ENCODE measurements around the gene TRMT2A.
A peak's percentile ranks its signal among the peaks of the same experiment; 100 is the strongest.

TRMT2A gene

GRCh38 chr22:20128902-20129746, 12.1 kb upstream of the TRMT2A start:
- POLR2A ChIA-PET, result no interaction called here
- H3K4me3 ChIP-seq (ENCODE audit: low read depth, low read length), result no peak overlapping the region
- DNase-seq (ENCODE audit: low read depth, low spot score), result no peak
- TF ChIP-seq CTCF (IDR thresholded peaks at IDR 0.05; ENCODE audit: insufficient read depth, low read length, missing control alignments), result peak; percentile 52
- CTCF ChIA-PET, result interaction anchor here (1.0 to 3.3 kb wide), 5 partner anchors 10 to 399 kb away, joined by 3 to 27 read pairs (median 4); partner anchors contain the start of gene RANBP1

- no peak for TF ChIP-seq CTCF (IDR thresholded peaks at IDR 0.05; ENCODE audit: insufficient read depth, low read length, missing control alignments)
- ChIA-PET POLR2A (no interaction called here), CTCF (interaction anchor here (1.0 to 3.3 kb wide), 4 partner anchors 10 to 163 kb away, joined by 3 to 27 read pairs (median 4); partner anchors contain the start of gene RANBP1)
- no peak overlapping the region for H3K4me3 ChIP-seq (ENCODE audit: low read depth, low read length)
- no peak for DNase-seq (ENCODE audit: low read depth, low spot score)
Observed at GRCh38 chr22:20128619-20128901, 11.5 kb upstream of the TRMT2A start.

- no peak for TF ChIP-seq CTCF (IDR thresholded peaks at IDR 0.05; ENCODE audit: insufficient read depth, low read length, missing control alignments)
- CTCF ChIA-PET, result interaction anchor here (1.0 to 3.3 kb wide), 3 partner anchors 9 to 162 kb away, joined by 3 to 27 read pairs (median 4); partner anchors contain the start of gene RANBP1
- DNase-seq (ENCODE audit: low read depth, low spot score), result no peak
- no peak overlapping the region for H3K4me3 ChIP-seq (ENCODE audit: low read depth, low read length)
- POLR2A ChIA-PET, result no interaction called here
Observed at GRCh38 chr22:20127869-20128618, 11.0 kb upstream of the TRMT2A start.

- ChIA-PET POLR2A (no interaction called here), CTCF (no interaction called here)
- TF ChIP-seq CTCF (IDR thresholded peaks at IDR 0.05; ENCODE audit: insufficient read depth, low read length, missing control alignments), result no peak
- no peak overlapping the region for H3K4me3 ChIP-seq (ENCODE audit: low read depth, low read length)
- DNase-seq (ENCODE audit: low read depth, low spot score), result no peak
Observed at GRCh38 chr22:20127318-20127868, 10.4 kb upstream of the TRMT2A start.

- no peak for TF ChIP-seq CTCF (IDR thresholded peaks at IDR 0.05; ENCODE audit: insufficient read depth, low read length, missing control alignments)
- POLR2A ChIA-PET, result no interaction called here
- no peak overlapping the region for H3K4me3 ChIP-seq (ENCODE audit: low read depth, low read length)
- DNase-seq (ENCODE audit: low read depth, low spot score), result no peak
- CTCF ChIA-PET, result no interaction called here
Observed at GRCh38 chr22:20126284-20127029, 9.4 kb upstream of the TRMT2A start.

Measured in AG04449 (cell line).